Upper lobe of left lung (tissue), 6 donors: Measurements from ENCODE around the gene RAC3. TPM values are rescaled to one million over a fixed set of nuclear protein-coding genes. Genes with fewer than 3 reads are reported as not detected.
A peak's percentile ranks its signal among the peaks of the same experiment; 100 is the strongest.

ENCODE experiments used
- ATAC-seq, 2 donors: fragments of 200-7000 bp; cut with Tn5 transposase; one replicate each; pipeline ENCODE4 v1.9.1; 2022; ENCODE audit warnings: mild to moderate bottlenecking in 2 of 2, moderate library complexity in 2 of 2; ENCODE audit not compliant: low FRiP score in 2 of 2
- DNase-seq, 2 donors: peaks; one replicate each; pipeline ENCODE4 v3.0.0-alpha.2; 2019 to 2020
- H3K27ac ChIP-seq, 4 donors: fragments of 200-600 bp; sonication (generic); one replicate each; pipeline ENCODE4 v1.5.1; 2016 to 2019
- H3K27me3 ChIP-seq, 4 donors: fragments of 200-600 bp; sonication (generic); one replicate each; pipeline ENCODE4 v1.5.1; 2017 to 2019
- H3K36me3 ChIP-seq, 4 donors: fragments of 200-600 bp; sonication (generic); one replicate each; pipeline ENCODE4 v1.5.1; 2016 to 2019
- H3K4me1 ChIP-seq, 4 donors: fragments of 200-600 bp; sonication (generic); one replicate each; pipeline ENCODE4 v1.5.1; 2018 to 2019
- H3K4me3 ChIP-seq, 4 donors: fragments of 200-600 bp; sonication (generic); one replicate each; pipeline ENCODE4 v1.5.1; 2017 to 2019; ENCODE audit warnings: mild to moderate bottlenecking in 2 of 4, moderate library complexity in 1 of 4
- H3K9me3 ChIP-seq, 4 donors: fragments of 200-600 bp; sonication (generic); one replicate each; pipeline ENCODE4 v1.5.1; 2018 to 2019
- EP300 ChIP-seq, 4 donors: sonication (generic); formaldehyde crosslinking; IDR thresholded peaks; one replicate each; pipeline ENCODE4 v1.5.1; 2017; ENCODE audit warnings: antibody characterized with exemption in 4 of 4, control low read depth in 2 of 4
- POLR2A ChIP-seq, 4 donors: fragments of 450-650 bp; IDR thresholded peaks; one replicate each; pipeline ENCODE4 v1.5.1; 2016 to 2017; ENCODE audit warnings: antibody characterized with exemption in 4 of 4, mild to moderate bottlenecking in 2 of 4
- POLR2AphosphoS5 ChIP-seq, 2 donors: sonication (generic); formaldehyde crosslinking; IDR thresholded peaks; one replicate each; pipeline ENCODE4 v1.5.1; 2017; ENCODE audit warnings: antibody characterized with exemption in 2 of 2
- WGBS, 2 donors: methylation state at CpG; one replicate each; pipeline ENCODE4 v1.1.5; 2017 to 2018; 5-methylcytosine and 5-hydroxymethylcytosine counted together
- total RNA-seq, 6 donors: library from RNA; depleted of rRNA in 4 of 6; stranded (reverse); fragments of >200 nt in 4 of 6; gene quantifications; one replicate each; pipeline versions ENCODE4 v1.1.0 to v1.2.1, GENCODE V29; 2016 to 2021
- TF ChIP-seq, protein P1 (sequence below), 6 experiments: fragments of 450-650 bp in 4 of 6; fragments of 200-600 bp in 2 of 6; sonication (generic) in 2 of 6; IDR thresholded peaks; one replicate each; pipeline ENCODE4 v1.5.1; 2016 to 2019; ENCODE audit warnings: antibody characterized with exemption in 6 of 6
- donor health status: DM: no; HTN: no; CAD: no; lungs with moderate emphysema.
- donor health status: DM: no; HTN: yes; CAD: no; lungs with severe emphysema.

Gene RAC3
- total RNA-seq, 6 donors from 2014 or later: 3.0 to 12.6 (median 7.1) TPM

DNA sequence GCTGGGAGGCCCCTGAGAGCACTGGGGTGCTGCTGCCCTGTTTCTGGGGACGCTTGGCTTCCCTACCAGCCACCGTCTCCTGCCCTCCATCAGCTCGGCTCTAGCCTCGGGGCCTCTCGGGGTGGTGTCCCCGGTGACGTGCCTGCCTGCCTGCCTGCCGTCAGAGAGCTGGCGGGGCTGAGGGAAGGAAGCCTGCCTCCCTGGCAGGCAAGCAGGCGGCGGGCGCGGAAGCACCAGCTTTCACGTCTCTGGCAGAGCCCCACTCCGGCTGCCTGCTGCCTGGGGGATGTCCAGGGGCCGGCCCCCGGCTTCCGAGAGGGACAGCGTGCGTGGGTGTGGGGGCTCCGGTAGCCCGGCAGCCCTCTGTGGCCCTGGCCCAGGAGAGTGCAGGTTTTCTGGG lies 18.1 kb upstream of the RAC3 start:
- peak in 1 of 2 donors; percentile 86 for DNase-seq
- Histone ChIP-seq H3K27ac (peak overlapping the region; percentile 75 to 91 (median 79)), H3K36me3 (peaks cover 0 to 28% (median 7%) of the 10 kb centered on the region in 4 donors), H3K9me3 (no peaks in the 10 kb centered on the region), H3K27me3 (no peaks in the 10 kb centered on the region), H3K4me1 (peaks cover 0 to 45% (median 20%) of the 10 kb centered on the region in 4 donors), H3K4me3 (peak overlapping the region in 2 of 4 donors; percentile 12 to 18)
- WGBS, 2 donors: 56% methylated on average over 9 to 19 of the region's 22 CpGs
- no peak for TF ChIP-seq EP300 (IDR thresholded peaks at IDR 0.05)
- TF ChIP-seq POLR2AphosphoS5 (IDR thresholded peaks at IDR 0.05): no peak
- TF ChIP-seq, protein P1, sequence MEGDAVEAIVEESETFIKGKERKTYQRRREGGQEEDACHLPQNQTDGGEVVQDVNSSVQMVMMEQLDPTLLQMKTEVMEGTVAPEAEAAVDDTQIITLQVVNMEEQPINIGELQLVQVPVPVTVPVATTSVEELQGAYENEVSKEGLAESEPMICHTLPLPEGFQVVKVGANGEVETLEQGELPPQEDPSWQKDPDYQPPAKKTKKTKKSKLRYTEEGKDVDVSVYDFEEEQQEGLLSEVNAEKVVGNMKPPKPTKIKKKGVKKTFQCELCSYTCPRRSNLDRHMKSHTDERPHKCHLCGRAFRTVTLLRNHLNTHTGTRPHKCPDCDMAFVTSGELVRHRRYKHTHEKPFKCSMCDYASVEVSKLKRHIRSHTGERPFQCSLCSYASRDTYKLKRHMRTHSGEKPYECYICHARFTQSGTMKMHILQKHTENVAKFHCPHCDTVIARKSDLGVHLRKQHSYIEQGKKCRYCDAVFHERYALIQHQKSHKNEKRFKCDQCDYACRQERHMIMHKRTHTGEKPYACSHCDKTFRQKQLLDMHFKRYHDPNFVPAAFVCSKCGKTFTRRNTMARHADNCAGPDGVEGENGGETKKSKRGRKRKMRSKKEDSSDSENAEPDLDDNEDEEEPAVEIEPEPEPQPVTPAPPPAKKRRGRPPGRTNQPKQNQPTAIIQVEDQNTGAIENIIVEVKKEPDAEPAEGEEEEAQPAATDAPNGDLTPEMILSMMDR (IDR thresholded peaks at IDR 0.05): no peak
- no peak for TF ChIP-seq POLR2A (IDR thresholded peaks at IDR 0.05)
- no peak for ATAC-seq

DNA sequence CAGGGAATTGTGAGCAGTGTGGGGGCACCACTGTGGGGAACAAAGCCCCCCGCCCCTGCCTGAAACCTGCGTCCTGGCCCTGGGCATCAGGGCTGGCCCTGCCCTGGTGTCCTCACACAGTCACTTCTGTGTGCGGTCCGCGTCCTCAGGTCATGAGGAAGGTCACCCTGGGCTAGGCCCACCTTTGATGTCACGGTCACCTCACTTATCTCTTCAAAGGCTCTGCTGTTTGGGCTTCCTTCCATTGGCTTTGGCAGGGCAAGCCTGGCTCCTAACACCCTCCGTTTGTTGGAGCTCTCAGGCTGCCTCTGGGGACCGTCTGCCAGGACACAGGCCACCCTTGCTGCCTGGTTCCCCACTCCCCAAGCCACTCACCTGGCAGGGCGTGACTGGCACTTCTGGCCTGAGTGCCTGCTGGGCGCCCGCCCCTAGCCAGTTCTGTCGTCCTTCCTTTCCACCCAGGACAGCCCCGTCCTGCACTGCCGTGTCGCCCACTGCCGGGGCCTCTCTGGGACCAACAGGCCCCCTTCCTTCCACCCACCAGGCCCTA lies 17.6 kb upstream of the RAC3 start:
- peak overlapping the region; percentile 75 to 91 (median 79) for H3K27ac ChIP-seq
- peak overlapping the region in 2 of 4 donors; percentile 12 to 18 for H3K4me3 ChIP-seq
- peaks cover 0 to 33% (median 7%) of the 10 kb centered on the region in 4 donors for H3K36me3 ChIP-seq
- no peaks in the 10 kb centered on the region for H3K9me3 ChIP-seq
- TF ChIP-seq, protein P1 (IDR thresholded peaks at IDR 0.05): no peak
- TF ChIP-seq POLR2A (IDR thresholded peaks at IDR 0.05) (peak in 2 of 4 donors; percentile 26 to 79), POLR2AphosphoS5 (IDR thresholded peaks at IDR 0.05) (peak in 1 of 2 donors; percentile 56), EP300 (IDR thresholded peaks at IDR 0.05) (no peak)
- 68 to 75% methylated on average over 13 to 15 of the region's 16 CpGs for WGBS, 2 donors
- no peaks in the 10 kb centered on the region for H3K27me3 ChIP-seq
- H3K4me1 ChIP-seq: peaks cover 0 to 47% (median 20%) of the 10 kb centered on the region in 4 donors
- DNase-seq (peak; percentile 82 to 85), ATAC-seq (peak in 1 of 2 donors; percentile 56)

DNA sequence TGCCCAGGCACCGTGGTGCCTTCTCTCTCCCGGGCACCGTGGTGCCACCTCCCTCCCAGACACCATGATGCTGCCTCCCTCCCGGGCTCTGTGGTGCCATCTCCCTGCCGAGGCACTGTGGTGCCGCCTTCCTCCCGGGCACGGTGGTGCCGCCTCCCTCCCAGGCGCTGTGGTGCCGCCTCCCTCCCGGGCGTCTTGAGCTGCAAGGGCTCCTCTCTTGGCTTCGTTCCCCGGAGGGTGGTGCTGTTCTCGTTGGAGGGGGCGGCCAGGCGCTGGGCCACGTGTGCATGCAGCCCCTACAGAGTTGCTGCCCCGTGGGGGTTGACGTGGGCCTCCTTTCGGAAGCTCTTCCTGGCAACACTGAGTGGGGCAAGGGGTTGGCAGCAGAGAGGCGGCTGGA lies 17.0 kb upstream of the RAC3 start:
- DNase-seq (peak; percentile 61 to 85), ATAC-seq (peak in 1 of 2 donors; percentile 5)
- Histone ChIP-seq H3K27ac (peak overlapping the region; percentile 21 to 91 (median 79)), H3K9me3 (no peaks in the 10 kb centered on the region), H3K36me3 (peaks cover 0 to 32% (median 7%) of the 10 kb centered on the region in 4 donors), H3K27me3 (no peaks in the 10 kb centered on the region), H3K4me1 (peaks cover 0 to 52% (median 23%) of the 10 kb centered on the region in 4 donors), H3K4me3 (peak overlapping the region in 2 of 4 donors; percentile 12 to 18)
- WGBS, 2 donors: 57 to 67% methylated on average over 1 to 23 of the region's 23 CpGs
- TF ChIP-seq EP300 (IDR thresholded peaks at IDR 0.05) (no peak), POLR2AphosphoS5 (IDR thresholded peaks at IDR 0.05) (no peak), POLR2A (IDR thresholded peaks at IDR 0.05) (no peak)
- TF ChIP-seq, protein P1 (IDR thresholded peaks at IDR 0.05): peak in 3 of 6 experiments; percentile 4 to 21 (median 18)

DNA sequence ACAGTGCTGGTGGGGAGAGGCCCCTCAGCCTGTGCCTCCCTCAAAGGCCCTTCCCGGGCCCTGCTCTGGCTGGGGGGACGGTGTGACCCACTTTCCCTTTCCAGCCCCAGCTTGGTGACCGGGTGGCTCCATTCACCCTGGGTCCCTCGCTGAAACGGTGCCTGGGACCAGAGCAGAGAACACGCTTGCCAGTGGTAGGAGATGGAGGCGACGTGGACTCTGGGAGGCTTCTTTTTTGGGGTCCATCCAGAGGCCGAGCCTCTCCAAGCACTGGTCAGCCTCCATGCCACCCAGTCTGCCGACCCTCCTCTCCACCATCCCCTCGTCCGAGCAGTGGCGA lies 16.5 kb upstream of the RAC3 start:
- no peaks in the 10 kb centered on the region for H3K9me3 ChIP-seq
- no peak overlapping the region for H3K4me3 ChIP-seq
- H3K27me3 ChIP-seq: no peaks in the 10 kb centered on the region
- peaks cover 0 to 31% (median 7%) of the 10 kb centered on the region in 4 donors for H3K36me3 ChIP-seq
- peak in 1 of 2 donors; percentile 78 for DNase-seq
- no peak for ATAC-seq
- WGBS, 2 donors: 81 to 91% methylated on average over 9 to 12 of the region's 13 CpGs
- H3K4me1 ChIP-seq: peaks cover 0 to 57% (median 28%) of the 10 kb centered on the region in 4 donors
- peak overlapping the region; percentile 21 to 91 (median 79) for H3K27ac ChIP-seq
- TF ChIP-seq POLR2A (IDR thresholded peaks at IDR 0.05): no peak
- TF ChIP-seq POLR2AphosphoS5 (IDR thresholded peaks at IDR 0.05): no peak
- TF ChIP-seq EP300 (IDR thresholded peaks at IDR 0.05): no peak
- TF ChIP-seq, protein P1 (IDR thresholded peaks at IDR 0.05): no peak
